Left ventricle myocardium inferior (tissue), 1 donor: Measurements from ENCODE around the gene CCT6B. TPM values are rescaled to one million over a fixed set of nuclear protein-coding genes. Genes with fewer than 3 reads are reported as not detected.

Experiments
- DNase-seq: peaks from one replicate; pipeline ENCODE4 v3.0.0-alpha.2; 2020
- H3K27ac ChIP-seq: fragments of 200-600 bp; replicated peaks from 2 replicates; pipeline ENCODE4 v1.8.0; 2021
- H3K27me3 ChIP-seq: fragments of 200-600 bp; 2 replicates; pipeline ENCODE4 v1.8.0; 2021; ENCODE audit warnings: low read depth
- H3K36me3 ChIP-seq: fragments of 200-600 bp; 2 replicates; pipeline ENCODE4 v1.8.0; 2021
- H3K4me1 ChIP-seq: fragments of 200-600 bp; 2 replicates; pipeline ENCODE4 v1.8.0; 2021
- H3K4me3 ChIP-seq: fragments of 200-600 bp; 2 replicates; pipeline ENCODE4 v1.8.0; 2021; ENCODE audit warnings: mild to moderate bottlenecking, moderate library complexity
- H3K9me3 ChIP-seq: fragments of 200-600 bp; replicated peaks from 2 replicates; pipeline ENCODE4 v1.8.0; 2021
- intact Hi-C: fragments of 100-400 bp; cut with micrococcal nuclease; formaldehyde crosslinking; loops from one replicate; pipeline ENCODE4 v1.11.0; 2022
- total RNA-seq: library from RNA; stranded (reverse); fragmentation: NEBNext Ultra II Directional; extraction: Animal tissue kit (Norgen Biotek cat#: 25700); gene quantifications from one replicate; pipeline ENCODE4 v1.2.1, GENCODE V29; 2021
- TF ChIP-seq, protein P1 (sequence below): fragments of 200-600 bp; IDR thresholded peaks from 2 replicates; pipeline ENCODE4 v1.8.0; 2021; ENCODE audit warnings: antibody characterized with exemption, mild to moderate bottlenecking, borderline replicate concordance
- donor health status: DM: no; HTN: yes; CAD: no; lungs with severe emphysema.

The CCT6B gene
- total RNA-seq, 1 donor from 2014 or later, result 2.6 TPM

GRCh38 chr17:34892461-34893249 lies 68.6 kb downstream of the CCT6B start:
- Histone ChIP-seq H3K4me3 (no peak overlapping the region), H3K36me3 (no peaks in the 10 kb centered on the region), H3K27me3 (peaks cover 99% of the 10 kb centered on the region), H3K4me1 (no peaks in the 10 kb centered on the region), H3K27ac (no peak overlapping the region), H3K9me3 (no peaks in the 10 kb centered on the region)
- no peak for DNase-seq
- TF ChIP-seq, protein P1, sequence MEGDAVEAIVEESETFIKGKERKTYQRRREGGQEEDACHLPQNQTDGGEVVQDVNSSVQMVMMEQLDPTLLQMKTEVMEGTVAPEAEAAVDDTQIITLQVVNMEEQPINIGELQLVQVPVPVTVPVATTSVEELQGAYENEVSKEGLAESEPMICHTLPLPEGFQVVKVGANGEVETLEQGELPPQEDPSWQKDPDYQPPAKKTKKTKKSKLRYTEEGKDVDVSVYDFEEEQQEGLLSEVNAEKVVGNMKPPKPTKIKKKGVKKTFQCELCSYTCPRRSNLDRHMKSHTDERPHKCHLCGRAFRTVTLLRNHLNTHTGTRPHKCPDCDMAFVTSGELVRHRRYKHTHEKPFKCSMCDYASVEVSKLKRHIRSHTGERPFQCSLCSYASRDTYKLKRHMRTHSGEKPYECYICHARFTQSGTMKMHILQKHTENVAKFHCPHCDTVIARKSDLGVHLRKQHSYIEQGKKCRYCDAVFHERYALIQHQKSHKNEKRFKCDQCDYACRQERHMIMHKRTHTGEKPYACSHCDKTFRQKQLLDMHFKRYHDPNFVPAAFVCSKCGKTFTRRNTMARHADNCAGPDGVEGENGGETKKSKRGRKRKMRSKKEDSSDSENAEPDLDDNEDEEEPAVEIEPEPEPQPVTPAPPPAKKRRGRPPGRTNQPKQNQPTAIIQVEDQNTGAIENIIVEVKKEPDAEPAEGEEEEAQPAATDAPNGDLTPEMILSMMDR, result peak; percentile 55
- intact Hi-C loops, result no loop called here

DNA sequence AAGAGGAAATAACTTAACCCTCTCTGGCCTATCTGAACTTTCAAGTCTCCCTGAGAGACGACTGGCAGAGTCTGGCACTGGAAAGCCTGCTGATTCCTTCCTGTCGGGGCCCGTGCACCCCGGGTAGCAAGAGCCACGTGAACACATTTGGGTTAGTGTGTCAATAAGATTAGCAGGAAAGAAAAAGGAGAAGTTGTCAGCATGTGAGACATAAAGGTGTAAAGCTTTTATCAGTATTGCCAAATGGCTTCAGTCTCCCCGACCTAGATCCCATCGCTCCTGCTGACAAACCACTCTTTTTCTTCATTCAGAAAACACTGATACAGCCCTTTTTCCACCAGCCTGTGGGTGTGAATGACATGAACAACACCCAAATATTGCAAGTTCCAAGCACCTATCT lies 74.4 kb downstream of the CCT6B start:
- Histone ChIP-seq H3K9me3 (no peaks in the 10 kb centered on the region), H3K27ac (no peak overlapping the region), H3K4me3 (no peak overlapping the region), H3K27me3 (peaks cover 100% of the 10 kb centered on the region), H3K4me1 (no peaks in the 10 kb centered on the region), H3K36me3 (no peaks in the 10 kb centered on the region)
- DNase-seq, result no peak
- intact Hi-C loops, result no loop called here
- TF ChIP-seq, protein P1, result no peak

DNA sequence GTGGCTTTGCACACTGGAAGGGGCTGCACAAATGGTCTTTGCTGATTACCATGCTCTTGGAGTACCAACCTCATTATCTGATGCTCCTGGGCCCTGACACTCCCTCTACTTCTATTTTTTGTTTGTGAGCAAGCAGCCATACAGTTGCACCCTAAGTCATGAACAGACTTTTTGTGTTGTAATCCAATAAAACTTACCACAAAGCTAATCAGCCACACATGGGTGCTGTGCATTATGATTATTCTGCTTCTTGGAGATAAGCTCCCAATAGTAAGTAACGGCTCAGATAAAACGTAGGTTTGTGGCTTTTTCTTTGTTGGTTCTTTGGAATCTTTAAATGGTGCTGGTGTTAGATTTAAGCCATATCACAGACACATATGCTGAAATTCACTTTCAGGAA lies 76.2 kb downstream of the CCT6B start:
- TF ChIP-seq, protein P1, result no peak
- Histone ChIP-seq H3K27ac (no peak overlapping the region), H3K4me3 (no peak overlapping the region), H3K36me3 (no peaks in the 10 kb centered on the region), H3K9me3 (peaks cover 12% of the 10 kb centered on the region), H3K27me3 (peaks cover 98% of the 10 kb centered on the region), H3K4me1 (no peaks in the 10 kb centered on the region)
- no peak for DNase-seq
- intact Hi-C loops, result no loop called here

DNA sequence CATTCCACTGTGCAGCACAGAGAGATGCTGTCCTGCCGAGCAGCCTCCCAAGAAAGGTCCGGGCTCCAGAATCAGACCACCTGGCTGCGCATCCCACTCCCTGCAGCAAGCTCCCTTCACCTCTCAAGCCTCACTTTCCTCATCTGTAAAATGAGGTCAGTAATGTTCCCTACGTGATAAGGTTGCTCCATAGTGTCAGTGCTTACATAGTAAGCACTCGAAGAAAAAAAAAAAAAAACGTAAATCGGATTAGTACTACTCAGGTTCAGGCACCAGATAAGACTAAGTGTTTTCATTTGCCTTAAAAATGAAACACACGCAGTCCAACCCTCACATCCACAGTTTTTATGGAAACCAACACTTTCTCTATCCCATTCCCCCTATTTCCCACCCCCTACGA lies 76.7 kb downstream of the CCT6B start:
- intact Hi-C loops, result no loop called here
- Histone ChIP-seq H3K27me3 (peaks cover 98% of the 10 kb centered on the region), H3K4me1 (no peaks in the 10 kb centered on the region), H3K9me3 (peaks cover 17% of the 10 kb centered on the region), H3K36me3 (no peaks in the 10 kb centered on the region), H3K27ac (no peak overlapping the region), H3K4me3 (no peak overlapping the region)
- TF ChIP-seq, protein P1, result no peak
- DNase-seq, result no peak

DNA sequence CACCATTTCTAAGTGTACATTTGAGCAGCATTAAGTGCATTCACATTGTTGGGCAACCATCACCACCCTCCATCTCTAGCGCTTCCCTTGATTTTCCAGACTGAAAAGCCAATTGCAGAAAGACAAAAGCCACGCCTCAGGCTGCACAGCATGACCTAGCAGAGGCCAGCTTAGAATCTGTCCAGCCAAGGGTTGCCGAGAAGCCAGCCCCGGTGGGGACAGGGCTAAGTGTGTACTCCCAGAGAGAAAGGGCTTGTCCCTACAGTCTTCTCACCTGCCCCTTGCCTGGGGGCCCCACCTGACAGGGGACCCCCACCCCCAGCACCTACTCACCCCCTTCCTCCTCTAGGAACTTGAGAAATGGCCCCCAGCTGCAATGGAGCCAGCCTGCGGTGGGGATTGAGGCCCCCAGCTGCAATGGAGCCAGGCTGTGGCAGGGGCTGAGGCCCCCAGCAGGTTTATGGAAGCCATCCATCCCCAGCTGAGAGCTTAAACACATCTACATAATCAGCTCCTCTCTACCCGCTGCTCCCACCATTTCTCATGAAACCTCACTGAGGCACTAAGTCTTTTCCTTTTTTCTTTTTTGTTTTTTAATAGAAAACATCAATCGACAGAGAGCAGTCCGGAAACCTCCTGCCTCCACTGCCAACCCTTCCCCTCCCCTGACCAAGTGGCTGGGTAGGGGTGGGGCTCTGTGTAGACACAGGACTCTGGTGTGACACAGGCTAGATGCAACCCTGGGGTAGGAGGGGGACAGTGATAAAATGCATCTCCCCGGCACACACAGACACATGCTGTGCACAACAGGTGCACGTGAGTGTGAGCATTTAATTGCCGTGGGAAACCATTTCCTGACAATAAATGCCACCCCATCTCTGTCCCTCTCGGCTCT lies 77.9 kb downstream of the CCT6B start:
- Histone ChIP-seq H3K4me3 (no peak overlapping the region), H3K27ac (no peak overlapping the region), H3K27me3 (peaks cover 89% of the 10 kb centered on the region), H3K4me1 (no peaks in the 10 kb centered on the region), H3K9me3 (peaks cover 18% of the 10 kb centered on the region), H3K36me3 (no peaks in the 10 kb centered on the region)
- TF ChIP-seq, protein P1, result no peak
- intact Hi-C loops, result no loop called here
- DNase-seq, result no peak
